Uterus (tissue), 4 donors: ENCODE data around the gene FAM13C. TPM values are rescaled to one million over a fixed set of nuclear protein-coding genes. Genes with fewer than 3 reads are reported as not detected.

Source experiments
- DNase-seq, 2 donors: peaks; one replicate each; pipeline ENCODE4 v3.0.0-alpha.2; 2019 to 2020
- H3K27ac ChIP-seq, 2 donors: fragments of 200-600 bp; sonication (generic); 1 replicate in 1 of 2; 2 replicates in 1 of 2; pipeline ENCODE4 v1.5.1; 2016 to 2018
- H3K27me3 ChIP-seq, 2 donors: fragments of 200-600 bp; sonication (generic); one replicate each; pipeline ENCODE4 v1.5.1; 2018 to 2019; ENCODE audit warnings: control low read depth in 1 of 2
- H3K36me3 ChIP-seq, 2 donors: fragments of 200-600 bp; sonication (generic); one replicate each; pipeline ENCODE4 v1.5.1; 2019; ENCODE audit warnings: control low read depth in 1 of 2
- H3K4me1 ChIP-seq, 2 donors: fragments of 200-600 bp; sonication (generic); one replicate each; pipeline ENCODE4 v1.5.1; 2018 to 2019; ENCODE audit warnings: control low read depth in 1 of 2
- H3K4me3 ChIP-seq, 2 donors: fragments of 200-600 bp; sonication (generic); 1 replicate in 1 of 2; 2 replicates in 1 of 2; pipeline ENCODE4 v1.5.1; 2018 to 2019; ENCODE audit warnings: mild to moderate bottlenecking in 1 of 2
- H3K9me3 ChIP-seq, 2 donors: fragments of 200-600 bp; sonication (generic); one replicate each; pipeline ENCODE4 v1.5.1; 2019; ENCODE audit warnings: control low read depth in 1 of 2
- POLR2A ChIP-seq, 2 donors: fragments of 450-650 bp; IDR thresholded peaks; one replicate each; pipeline ENCODE4 v1.6.1; 2016; ENCODE audit warnings: antibody characterized with exemption in 2 of 2, mild to moderate bottlenecking in 1 of 2, moderate library complexity in 1 of 2
- intact Hi-C: fragments of 100-400 bp; cut with DNase I; formaldehyde crosslinking; loops from one replicate; pipeline ENCODE4 v1.15.1; 2023; ENCODE audit warnings: low total_unique reads
- total RNA-seq, 4 donors: library from RNA; depleted of rRNA in 3 of 4; stranded (reverse); fragments of >200 nt in 3 of 4; gene quantifications; one replicate each; pipeline versions ENCODE4 v1.1.0 to v1.2.4, GENCODE V29; 2014 to 2023
- TF ChIP-seq, protein P1 (sequence below), 4 experiments: fragments of 200-600 bp in 2 of 4; fragments of 450-650 bp in 2 of 4; sonication (generic) in 2 of 4; IDR thresholded peaks; one replicate each; pipeline ENCODE4 v1.5.1; 2016 to 2019; ENCODE audit warnings: antibody characterized with exemption in 4 of 4, mild to moderate bottlenecking in 2 of 4, moderate library complexity in 1 of 4
- donor health status: DM: yes; HTN: yes; CAD: no.

FAM13C gene
- total RNA-seq, 4 donors from 2014 or later, result 18.7 to 29.2 (median 23.2) TPM

GRCh38 chr10:59366290-59366689 is 3.9 kb upstream of the FAM13C start:
- Histone ChIP-seq H3K4me3 (no peak overlapping the region), H3K9me3 (no peaks in the 10 kb centered on the region), H3K27me3 (no peaks in the 10 kb centered on the region), H3K27ac (peak overlapping the region in 1 of 2 donors; percentile 15), H3K4me1 (no peaks in the 10 kb centered on the region), H3K36me3 (no peaks in the 10 kb centered on the region)
- DNase-seq, result peak; percentile 15 to 43
- intact Hi-C loops, result no loop called here
- TF ChIP-seq, protein P1, sequence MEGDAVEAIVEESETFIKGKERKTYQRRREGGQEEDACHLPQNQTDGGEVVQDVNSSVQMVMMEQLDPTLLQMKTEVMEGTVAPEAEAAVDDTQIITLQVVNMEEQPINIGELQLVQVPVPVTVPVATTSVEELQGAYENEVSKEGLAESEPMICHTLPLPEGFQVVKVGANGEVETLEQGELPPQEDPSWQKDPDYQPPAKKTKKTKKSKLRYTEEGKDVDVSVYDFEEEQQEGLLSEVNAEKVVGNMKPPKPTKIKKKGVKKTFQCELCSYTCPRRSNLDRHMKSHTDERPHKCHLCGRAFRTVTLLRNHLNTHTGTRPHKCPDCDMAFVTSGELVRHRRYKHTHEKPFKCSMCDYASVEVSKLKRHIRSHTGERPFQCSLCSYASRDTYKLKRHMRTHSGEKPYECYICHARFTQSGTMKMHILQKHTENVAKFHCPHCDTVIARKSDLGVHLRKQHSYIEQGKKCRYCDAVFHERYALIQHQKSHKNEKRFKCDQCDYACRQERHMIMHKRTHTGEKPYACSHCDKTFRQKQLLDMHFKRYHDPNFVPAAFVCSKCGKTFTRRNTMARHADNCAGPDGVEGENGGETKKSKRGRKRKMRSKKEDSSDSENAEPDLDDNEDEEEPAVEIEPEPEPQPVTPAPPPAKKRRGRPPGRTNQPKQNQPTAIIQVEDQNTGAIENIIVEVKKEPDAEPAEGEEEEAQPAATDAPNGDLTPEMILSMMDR (IDR thresholded peaks at IDR 0.05), result no peak
- TF ChIP-seq POLR2A (IDR thresholded peaks at IDR 0.05), result no peak

- Histone ChIP-seq H3K27ac (peak overlapping the region; percentile 65 to 80), H3K36me3 (no peaks in the 10 kb centered on the region), H3K27me3 (no peaks in the 10 kb centered on the region), H3K4me3 (no peak overlapping the region), H3K4me1 (no peaks in the 10 kb centered on the region), H3K9me3 (no peaks in the 10 kb centered on the region)
- intact Hi-C loops, result no loop called here
- TF ChIP-seq, protein P1 (IDR thresholded peaks at IDR 0.05), result no peak
- no peak for TF ChIP-seq POLR2A (IDR thresholded peaks at IDR 0.05)
- no peak for DNase-seq
These were observed 1.2 kb upstream of the FAM13C start for GRCh38 chr10:59363446-59363958.

- intact Hi-C loops, result no loop called here
- Histone ChIP-seq H3K4me1 (no peaks in the 10 kb centered on the region), H3K9me3 (no peaks in the 10 kb centered on the region), H3K27ac (peak overlapping the region; percentile 65 to 80), H3K4me3 (peak overlapping the region; percentile 44 to 54), H3K27me3 (no peaks in the 10 kb centered on the region), H3K36me3 (no peaks in the 10 kb centered on the region)
- DNase-seq, result peak; percentile 68 to 70
- TF ChIP-seq, protein P1 (IDR thresholded peaks at IDR 0.05), result no peak
- TF ChIP-seq POLR2A (IDR thresholded peaks at IDR 0.05), result no peak
These were observed 621 bp upstream of the FAM13C start for GRCh38 chr10:59362959-59363381.

DNA sequence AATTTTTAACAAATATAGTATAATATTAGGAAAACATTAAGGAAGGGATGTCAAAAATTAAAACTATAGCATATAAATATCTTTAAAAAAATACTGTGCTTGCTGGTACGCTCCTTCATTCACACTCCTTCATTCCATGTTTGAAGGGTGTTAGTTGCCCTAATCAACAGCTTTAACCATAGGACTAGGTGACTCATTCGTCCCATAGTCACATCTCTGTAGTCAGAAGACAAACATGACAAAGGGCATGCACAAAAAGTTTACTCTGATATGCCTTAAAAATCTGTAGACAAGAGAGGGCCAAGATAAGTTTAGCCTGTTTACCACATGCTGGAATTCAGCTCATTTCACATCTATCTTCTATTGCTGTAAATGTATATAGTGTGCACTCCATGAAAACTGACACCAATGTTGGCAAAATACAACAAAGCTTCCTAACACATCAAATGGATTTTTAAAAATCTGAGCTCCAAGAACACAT is 646 bp downstream of the FAM13C start:
- peak overlapping the region; percentile 65 to 80 for H3K27ac ChIP-seq

More for the DNA sequence above, 646 bp downstream of the FAM13C start:
- no peaks in the 10 kb centered on the region for H3K9me3 ChIP-seq
- peak overlapping the region; percentile 44 to 54 for H3K4me3 ChIP-seq
- intact Hi-C loops, result no loop called here
- H3K27me3 ChIP-seq, result no peaks in the 10 kb centered on the region
- TF ChIP-seq, protein P1 (IDR thresholded peaks at IDR 0.05), result no peak
- no peak for TF ChIP-seq POLR2A (IDR thresholded peaks at IDR 0.05)
- no peak for DNase-seq
- no peaks in the 10 kb centered on the region for H3K4me1 ChIP-seq
- H3K36me3 ChIP-seq, result no peaks in the 10 kb centered on the region
